GM12891 (cell line): ENCODE data around the gene MGA.
"Not testable (repeated sequence)": the region's sequence is repeated elsewhere in the genome, so short reads cannot be mapped to it uniquely, and the experiment has no call there.

Experiments
- PAX5 ChIP-seq: IDR thresholded peaks from 2 replicates; pipeline ENCODE4 v1.6.1; 2011; ENCODE audit warnings: low read length, moderate library complexity, mild to moderate bottlenecking; ENCODE audit not compliant: insufficient read depth, severe bottlenecking
- POLR2A ChIP-seq: IDR thresholded peaks from 2 replicates; pipeline ENCODE4 v1.6.1; 2011; ENCODE audit warnings: low read depth, low read length, control low read depth
- POLR2AphosphoS5 ChIP-seq: IDR thresholded peaks from 2 replicates; pipeline ENCODE4 v1.6.1; 2011; ENCODE audit warnings: low read depth, low read length, control low read depth
- POU2F2 ChIP-seq: IDR thresholded peaks from 2 replicates; pipeline ENCODE4 v1.6.1; 2011; ENCODE audit warnings: low read depth, mild to moderate bottlenecking, control low read depth, low read length, moderate library complexity
- SPI1 ChIP-seq: IDR thresholded peaks from 2 replicates; pipeline ENCODE4 v1.6.1; 2011; ENCODE audit warnings: low read depth, low read length, control low read depth
- TAF1 ChIP-seq: IDR thresholded peaks from 2 replicates; pipeline ENCODE4 v1.6.1; 2011; ENCODE audit warnings: low read depth, low read length, control low read depth

GRCh38 chr15:41728061-41728460, 67.9 kb downstream of the MGA start:
- not testable (repeated sequence) for TF ChIP-seq POLR2A, SPI1, POLR2AphosphoS5, POU2F2, TAF1, PAX5
